GM21619 (cell line): ENCODE data around the gene ATP6V0C.

Source experiments
- ATAC-seq: cut with Tn5 transposase; IDR thresholded peaks from one replicate; pipeline ENCODE4 v1.9.1; 2021; ENCODE audit not compliant: unreplicated experiment

The ATP6V0C gene

DNA sequence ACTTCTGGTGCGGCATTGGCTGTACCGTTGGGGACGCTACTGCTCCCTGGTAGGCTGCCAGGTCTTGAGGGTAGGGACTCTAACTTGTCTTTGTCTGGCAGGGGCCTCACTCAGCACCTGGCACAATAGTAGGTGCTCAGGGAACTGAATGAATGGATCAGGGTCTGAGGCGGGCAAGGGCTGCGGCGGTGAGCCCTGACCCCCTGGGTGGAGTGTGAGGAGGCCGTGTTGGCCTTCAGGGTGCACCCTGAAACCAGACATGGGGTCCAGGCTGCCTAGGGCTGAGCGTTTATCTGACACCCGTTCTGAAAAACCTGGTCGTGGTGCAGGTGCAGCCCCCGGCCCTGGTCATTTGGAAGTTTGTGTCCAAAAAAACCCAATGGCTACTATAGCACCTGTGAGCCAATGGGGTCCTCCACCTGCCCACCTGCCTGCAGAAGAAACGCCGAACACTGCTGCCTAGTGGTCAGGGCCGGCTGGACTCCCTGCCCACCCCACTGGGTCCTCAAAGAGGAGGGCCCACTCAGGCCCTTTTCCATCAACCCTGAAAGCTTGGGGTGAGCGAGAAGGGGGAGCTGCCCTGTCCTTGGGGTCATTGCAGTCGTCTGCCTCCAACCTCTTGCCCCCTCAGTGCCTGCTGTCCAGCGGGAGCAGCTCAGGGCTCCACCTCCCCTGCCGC is 4.9 kb upstream of the ATP6V0C start:
- no peak for ATAC-seq

DNA sequence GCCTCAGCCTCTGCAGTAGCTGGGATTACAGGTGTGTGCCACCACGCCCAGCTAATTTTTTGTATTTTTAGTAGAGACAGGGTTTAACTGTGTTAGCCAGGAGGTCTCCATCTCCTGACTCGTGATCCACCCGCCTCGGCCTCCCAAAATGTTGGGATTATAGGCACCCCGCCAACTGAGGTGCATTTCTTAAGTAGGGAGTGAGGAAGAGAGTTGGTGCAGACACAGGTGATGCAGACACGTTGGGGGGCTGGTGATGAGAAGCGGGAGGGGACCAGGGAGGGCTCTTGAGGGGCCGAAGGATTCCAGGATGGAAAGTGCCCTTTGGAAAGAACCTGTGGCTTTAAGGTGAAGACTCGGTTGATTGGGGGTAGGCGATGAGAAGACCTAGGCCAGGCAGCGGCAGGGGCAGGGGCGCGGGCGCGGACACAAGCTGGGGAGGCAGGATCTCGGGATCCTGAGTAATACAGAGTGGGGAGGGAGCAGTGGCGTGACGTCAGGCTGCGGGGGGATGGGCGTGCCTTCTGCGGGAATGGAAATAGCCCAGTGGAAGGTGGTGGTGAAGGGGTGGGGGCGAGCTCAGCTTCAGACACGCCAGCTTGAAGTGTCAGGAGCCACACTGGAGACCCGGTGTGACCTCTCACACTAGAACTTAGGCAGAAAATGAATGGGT is 2.5 kb upstream of the ATP6V0C start:
- ATAC-seq, result no peak

DNA sequence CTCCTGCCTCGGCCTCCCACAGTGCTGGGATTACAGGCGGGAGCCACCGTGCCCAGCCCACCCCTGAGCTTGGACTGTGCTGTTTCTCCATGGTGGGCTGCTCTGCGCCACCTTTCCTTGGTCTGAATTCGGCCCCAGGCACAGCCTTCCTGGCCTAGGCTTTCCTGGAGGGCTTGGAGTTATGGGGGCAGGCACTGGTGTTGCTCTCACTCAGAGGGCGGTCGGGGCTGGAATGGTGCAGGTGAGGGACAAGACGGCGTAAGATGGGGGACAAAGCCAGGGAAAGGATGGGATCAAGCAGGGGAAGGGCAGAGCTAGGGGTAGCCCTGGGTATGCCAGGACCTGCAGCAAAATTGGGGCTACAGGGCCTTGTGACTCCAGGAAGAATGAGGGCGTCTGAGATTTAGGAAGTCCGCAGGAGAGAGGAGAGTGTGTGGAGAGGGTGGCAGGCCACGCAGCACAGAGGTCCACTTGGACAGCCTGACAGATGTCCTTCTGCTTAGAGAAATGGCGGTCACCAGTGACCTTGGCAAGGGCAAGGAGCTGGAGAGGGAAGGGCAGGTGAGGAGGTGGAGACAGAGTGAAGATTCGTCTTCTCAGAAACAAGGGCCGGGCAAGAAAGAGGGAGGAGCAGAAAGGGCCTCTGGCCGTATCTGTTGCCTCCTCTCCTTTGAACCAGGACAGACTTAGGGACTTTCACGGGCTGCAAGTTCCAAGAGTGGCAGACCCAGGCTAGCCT is 1.6 kb upstream of the ATP6V0C start:
- no peak for ATAC-seq

DNA sequence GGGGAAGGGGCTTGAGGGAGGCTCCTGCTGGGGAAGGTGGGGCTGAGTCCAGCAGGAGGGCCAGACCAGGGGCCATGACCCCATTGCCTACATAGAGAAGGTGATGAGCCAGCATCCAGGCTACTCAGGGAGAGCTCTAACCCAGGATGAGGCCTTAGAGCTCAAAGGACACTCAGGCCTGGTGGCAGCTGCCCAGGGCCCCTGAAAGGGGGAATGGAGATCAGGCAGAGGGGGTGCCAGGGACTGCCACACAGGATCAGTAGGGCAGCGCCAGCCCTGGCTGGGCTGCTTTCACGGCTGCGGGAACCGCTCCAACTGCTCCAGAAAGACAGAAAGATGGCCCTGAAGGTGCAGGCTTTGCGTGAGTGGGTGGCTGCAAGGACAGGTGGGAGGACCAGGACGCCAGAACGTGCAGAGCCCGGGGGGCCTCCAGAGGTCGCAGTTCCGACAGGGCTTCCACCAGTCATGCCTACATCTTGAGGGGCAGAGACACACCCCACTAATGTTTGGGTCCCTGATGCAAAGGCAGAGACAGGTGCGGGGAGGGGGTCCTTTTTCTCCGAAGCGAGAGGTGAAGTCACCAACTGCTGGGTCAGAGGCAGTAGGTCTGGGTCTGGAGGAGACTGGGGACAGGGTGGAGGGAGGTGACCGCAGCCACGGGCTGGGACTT is 882 bp upstream of the ATP6V0C start:
- ATAC-seq, result no peak

DNA sequence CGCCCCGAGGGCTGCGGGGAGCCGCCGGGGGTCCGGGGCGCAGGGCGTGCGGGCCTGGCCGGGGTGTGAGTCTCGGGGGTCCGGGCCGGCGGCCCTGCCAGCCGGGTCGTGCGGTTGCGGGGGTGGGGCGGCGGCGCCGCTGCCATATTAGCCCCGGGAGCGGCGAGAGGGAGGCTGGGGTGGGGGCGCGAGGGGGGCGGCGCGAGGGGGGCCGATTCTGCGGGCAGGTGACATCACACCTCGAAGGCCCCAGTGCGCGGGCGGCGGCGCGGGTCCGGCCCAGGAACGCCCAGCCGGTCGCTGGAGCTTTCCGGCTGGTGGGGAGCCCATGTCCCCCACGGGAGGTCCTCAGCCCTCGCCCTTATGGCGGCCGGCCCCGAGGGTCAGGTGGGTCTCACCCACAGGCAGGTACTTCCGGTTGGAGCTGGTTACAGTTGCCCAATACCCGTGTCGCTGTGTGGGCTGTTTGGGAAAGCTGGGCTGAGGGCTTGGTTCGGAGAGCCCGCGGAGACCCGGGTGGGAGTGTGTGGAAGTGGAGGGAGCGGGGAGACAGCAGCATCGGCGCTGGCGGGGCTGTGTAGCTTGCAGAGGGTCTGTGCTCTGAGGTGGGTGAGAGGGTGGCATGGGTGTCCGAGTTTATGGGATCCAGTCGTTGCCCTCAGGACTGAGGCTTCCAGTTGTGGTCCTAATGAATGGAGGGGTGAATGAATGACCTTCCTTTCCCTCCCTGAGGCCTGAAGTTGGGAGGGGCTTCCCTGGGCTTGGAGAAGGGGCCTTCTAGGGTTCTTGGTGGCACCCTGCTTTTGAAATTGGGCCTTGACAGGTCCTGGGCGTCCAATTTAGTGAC is 804 bp downstream of the ATP6V0C start:
- no peak for ATAC-seq

DNA sequence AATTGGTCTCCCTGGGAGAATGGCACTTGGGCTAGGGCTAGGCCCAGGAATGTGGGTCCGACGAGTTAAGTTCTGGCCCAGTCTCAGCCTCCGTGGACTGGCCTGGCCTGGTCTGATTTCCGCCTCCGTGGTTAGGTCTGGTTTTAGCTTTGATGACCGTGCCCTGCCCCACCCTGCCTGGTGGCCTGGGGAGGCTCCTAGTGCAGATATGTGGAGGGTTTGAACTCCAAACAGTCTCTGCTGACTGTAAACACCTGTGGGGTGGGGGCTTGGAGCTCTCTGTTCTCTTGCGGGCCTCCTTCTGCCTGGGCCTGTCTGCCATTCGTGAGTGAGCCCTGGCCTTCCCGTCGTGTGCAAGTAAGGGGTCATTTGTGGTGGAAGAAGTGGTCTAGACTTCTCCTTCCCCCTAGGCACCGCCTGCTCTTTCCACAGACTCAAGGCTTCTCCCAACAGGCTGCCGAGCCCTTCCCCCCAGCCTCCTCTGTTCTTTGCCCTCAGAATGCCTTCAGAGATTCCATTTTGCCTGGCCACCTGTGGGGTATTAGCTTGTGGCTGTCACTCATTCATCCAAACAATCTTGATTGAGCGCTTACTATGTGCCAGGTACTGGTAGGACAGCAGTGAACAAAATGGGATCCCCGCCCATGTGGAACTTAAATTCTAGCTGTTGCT is 1.6 kb downstream of the ATP6V0C start:
- no peak for ATAC-seq

DNA sequence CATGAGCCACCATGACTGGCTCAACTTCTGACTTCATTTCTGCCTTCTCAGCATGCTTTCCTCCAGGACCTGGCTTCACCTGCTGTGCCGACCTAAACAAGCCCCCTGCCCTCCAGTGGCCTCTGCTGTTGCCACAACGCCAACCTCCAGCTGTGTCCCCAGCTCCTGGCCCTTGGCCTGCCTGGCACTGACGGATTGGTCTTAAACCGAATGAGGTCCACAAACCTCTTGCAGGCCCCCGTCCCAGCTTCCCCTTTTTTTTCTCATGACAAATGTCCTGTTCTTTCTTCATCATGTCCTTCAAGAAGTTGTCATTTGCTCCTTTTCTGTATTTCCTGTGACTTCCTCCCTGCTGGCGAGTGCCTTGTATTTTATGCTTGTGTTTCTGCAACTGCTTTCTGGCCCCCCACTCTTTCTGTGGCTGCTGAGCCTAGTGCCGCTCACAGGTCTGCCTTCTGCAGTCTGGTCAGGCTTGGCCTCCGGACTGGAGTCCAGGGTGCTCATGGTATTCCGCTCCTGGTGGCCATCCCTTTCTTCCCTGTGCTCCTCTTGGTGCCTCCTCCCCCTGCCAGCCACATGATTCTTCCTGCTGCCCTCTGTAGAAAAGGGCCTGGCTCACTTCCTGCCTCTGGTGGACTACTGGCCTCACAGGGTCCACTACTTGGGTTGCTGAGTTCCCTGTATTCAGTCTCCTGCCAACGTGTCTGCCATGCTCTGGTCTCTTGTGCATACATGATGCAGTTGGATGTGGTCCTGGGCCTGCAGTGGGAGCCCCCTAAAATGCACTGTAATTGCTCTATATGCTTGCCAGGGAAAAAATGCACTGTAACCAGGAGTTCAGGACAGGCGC is 2.9 kb downstream of the ATP6V0C start:
- ATAC-seq, result no peak

DNA sequence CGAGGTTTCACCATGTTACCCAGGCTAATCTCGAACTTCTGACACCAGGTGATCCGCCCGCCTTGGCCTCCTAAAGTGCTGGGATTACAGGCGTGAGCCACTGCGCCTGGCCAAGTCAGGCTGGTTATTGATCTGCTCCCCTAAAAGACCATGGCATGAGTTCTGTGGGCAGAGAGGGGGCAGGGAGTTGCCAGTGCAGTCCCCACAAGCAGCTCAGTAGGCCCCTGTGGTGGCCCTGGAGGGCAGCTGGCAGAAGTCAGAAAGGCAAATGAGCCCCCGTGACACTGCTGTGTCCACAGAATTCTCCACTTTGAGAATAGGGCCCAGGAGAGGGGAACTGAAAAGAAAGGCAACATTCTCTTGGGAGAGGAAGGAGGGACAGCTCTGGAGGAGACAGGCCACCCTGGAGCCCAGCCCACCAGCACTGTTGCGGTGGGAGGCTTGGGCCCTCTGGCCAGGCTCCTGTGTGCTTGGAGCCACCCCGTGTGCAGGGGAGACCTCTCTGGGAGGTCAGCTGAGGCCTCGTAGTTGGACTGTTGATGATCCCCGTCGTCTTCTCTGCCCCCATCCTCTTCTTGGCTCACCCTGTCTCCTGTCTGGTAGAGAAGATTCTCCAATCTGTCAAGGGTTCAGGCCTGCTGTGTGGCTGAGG is 4.3 kb downstream of the ATP6V0C start:
- ATAC-seq, result no peak

DNA sequence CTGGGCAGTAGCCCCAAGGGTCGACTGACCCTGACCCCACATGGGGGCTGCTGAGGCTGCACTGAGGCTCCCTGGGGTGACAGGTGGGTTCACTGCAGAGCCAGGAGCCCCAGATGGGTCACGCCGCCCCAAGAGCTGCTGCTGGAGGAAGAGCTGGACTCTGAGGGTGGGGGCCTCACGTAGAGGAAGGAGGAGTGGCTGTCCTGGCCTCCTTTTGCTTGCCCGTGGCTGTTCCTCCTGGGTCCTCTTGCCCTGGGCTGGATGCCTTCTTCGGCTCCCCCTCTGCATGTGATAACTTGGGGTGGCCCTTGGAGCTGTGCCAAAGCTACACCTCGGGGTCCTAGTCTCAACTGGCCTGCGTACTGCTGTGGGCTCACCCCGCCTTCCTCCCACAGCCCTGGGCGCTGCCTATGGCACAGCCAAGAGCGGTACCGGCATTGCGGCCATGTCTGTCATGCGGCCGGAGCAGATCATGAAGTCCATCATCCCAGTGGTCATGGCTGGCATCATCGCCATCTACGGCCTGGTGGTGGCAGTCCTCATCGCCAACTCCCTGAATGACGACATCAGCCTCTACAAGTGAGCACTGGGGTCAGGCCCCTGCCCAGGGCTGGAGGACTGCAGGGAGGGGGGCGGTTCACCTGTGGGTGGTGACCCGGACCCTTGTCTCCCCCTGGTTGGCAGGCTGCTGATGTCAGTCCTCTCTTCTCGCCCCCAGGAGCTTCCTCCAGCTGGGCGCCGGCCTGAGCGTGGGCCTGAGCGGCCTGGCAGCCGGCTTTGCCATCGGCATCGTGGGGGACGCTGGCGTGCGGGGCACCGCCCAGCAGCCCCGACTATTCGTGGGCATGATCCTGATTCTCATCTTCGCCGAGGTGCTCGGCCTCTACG is 5.3 kb downstream of the ATP6V0C start:
- ATAC-seq, result no peak

DNA sequence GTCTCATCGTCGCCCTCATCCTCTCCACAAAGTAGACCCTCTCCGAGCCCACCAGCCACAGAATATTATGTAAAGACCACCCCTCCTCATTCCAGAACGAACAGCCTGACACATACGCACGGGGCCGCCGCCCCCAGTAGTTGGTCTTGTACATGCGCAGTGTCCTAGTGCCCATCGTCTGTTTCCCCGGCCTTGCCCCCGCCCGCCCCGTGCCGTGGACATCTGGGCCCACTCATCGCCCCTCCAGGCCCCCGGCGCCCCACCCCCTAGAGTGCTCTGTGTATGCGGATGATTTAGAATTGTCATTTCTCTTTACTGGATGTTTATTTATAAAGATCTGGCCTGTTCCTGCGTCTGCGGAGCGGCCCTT is 5.9 kb downstream of the ATP6V0C start:
- no peak for ATAC-seq

DNA sequence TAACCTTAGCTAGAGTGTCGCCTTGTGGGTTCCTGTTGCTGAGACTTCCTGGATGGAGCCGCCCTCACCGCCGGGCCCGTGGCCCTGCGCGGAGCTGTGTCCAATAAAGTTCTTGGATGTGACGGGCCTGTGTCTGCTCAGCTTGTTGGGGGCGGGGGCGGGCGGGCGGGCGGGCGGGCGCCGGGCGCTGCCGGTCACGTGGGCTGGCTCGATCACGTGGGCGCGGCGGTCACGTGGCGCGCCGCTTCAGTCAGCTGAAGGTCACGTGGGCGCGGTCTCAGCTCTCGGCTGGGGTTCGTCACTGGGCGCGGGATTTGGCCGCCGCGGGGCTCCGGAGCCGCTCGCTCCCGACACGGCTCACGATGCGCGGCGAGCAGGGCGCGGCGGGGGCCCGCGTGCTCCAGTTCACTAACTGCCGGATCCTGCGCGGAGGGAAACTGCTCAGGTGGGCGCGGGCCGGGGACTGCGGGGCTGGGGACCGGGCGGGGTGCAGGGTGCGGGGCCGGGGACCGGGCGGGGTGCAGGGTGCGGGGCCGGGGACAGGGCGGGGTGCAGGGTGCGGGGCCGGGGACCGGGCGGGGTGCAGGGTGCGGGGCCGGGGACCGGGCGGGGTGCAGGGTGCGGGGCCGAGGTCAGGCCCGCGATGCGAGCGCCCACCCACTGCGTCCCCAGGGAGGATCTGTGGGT is 6.5 kb downstream of the ATP6V0C start, which contains the start of gene AMDHD2:
Gene AMDHD2, plus strand, starts transcription at position 275 of the 687 bp plus-strand sequence. Its CDS starts 88 bp downstream, at position 363.
- ATAC-seq, result no peak

DNA sequence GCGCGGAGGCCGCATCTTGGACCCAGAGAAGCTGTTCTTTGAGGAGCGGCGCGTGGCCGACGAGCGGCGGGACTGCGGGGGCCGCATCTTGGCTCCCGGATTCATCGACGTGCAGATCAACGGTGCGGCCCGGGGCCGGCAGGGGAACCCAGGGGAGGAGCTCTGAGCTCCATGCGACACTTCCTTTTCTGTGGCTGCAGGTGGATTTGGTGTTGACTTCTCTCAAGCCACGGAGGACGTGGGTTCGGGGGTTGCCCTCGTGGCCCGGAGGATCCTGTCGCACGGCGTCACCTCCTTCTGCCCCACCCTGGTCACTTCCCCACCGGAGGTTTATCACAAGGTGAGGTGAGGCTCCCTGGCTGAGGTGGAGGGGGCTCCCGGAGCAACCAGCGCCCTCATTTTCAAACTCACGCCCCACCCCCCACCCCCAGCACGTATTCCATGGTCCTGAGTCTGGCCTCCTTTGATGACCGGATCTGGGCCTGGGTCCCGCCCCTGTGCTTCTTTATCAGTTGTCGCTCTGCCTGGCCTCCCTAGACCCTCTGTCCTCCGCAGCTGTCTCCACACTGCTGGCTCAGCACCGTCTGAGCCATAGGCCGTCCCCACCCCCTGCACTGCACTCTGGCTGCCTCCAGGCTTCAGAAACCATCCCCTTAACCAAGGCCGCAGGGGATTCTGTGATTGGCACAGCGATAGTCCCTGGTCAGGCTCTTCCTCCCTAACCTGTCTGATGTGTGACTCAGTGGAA is 7.2 kb downstream of the ATP6V0C start:
- ATAC-seq, result no peak

DNA sequence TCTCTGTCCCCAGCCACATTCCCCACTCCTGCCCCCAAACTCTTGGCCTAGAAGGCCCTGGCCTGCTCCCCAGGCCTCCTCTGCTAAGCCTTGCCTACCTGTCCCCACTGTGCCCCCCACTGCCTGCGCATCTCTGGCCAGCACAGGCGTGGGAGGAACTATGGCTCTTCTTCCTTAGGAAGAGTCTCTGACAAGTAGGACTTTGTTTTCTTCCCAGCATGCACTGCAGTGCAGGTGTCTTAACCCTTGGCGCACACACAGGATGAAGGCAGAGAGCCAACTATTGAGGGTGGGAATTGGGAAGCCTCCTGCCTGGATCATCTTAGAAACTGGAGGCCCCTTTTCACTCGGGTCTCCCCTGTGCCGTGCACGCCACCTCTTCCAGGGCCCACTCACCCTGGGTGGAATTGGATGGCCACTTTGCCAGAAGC is 10.1 kb downstream of the ATP6V0C start:
- no peak for ATAC-seq

DNA sequence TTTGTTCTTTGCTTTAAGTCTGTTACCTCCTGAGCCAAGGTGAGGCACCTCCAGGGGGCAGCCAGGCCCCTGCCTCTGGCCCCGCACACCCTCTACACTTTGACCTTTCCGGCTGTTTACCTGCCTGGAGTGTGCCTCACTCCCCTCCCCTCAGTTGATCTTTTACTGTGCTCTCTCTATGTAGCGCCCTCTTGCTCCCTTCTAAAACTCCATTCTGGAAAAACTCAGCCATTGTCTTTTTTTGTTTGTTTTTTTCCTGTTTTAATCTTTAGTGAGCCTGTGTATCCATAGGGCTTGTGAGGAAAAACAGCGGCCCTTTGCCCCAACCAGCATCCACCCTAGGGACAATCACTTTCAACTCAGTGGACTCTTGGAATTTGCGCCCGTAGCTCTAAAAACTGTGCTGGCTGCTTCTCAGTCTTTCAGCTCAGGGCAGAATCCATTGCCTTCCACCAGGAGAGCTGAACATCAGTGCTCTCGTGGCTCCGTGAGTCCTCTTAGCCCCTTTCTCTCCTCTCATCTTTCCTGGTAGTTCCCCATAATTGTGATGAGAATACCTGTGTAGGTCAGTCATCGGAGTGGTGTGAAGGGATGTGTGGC is 10.7 kb downstream of the ATP6V0C start:
- no peak for ATAC-seq

DNA sequence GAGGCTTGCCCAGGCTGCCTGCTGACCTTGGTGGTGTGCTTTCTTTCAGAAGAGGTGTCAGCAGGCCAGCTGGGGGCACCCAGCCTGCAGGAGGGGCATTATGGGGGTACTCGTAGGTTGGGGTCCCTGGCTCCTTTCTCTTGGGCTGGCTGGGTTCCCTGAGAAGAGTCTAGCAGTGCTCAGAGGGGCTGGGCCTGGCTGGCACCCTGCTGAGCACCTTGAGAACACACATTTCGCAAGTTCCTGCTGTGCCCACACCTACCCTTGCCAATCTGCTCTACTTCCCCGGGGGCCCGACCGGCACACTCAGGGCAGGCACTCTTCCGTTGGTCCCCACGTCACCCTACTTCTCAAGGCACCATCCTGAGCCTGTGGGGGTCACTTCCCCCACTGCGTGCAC is 12.4 kb downstream of the ATP6V0C start:
- no peak for ATAC-seq
